ENCODE measurements around the gene PRDM16.

DNA sequence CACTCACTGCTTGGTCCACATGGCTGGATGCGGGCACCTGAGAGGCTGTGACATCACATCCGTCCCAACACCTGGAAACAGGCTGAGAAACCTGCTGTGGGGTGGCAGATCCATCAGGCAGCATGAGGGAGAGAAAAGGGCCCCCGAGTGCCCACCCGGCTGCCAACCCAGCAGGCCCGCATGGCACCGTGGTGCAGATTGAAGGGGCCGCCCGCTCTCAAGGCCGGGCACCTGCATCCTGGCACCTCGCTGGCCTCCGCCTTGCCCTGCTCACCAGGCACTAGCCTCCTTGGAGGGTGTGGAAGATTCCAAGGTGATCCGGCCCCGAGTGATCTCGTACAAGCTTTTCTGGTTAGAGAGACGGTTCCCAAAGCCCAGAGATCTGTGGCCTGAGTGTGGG is 110.5 kb downstream of the PRDM16 start:
- TF ChIP-seq, protein P1, sequence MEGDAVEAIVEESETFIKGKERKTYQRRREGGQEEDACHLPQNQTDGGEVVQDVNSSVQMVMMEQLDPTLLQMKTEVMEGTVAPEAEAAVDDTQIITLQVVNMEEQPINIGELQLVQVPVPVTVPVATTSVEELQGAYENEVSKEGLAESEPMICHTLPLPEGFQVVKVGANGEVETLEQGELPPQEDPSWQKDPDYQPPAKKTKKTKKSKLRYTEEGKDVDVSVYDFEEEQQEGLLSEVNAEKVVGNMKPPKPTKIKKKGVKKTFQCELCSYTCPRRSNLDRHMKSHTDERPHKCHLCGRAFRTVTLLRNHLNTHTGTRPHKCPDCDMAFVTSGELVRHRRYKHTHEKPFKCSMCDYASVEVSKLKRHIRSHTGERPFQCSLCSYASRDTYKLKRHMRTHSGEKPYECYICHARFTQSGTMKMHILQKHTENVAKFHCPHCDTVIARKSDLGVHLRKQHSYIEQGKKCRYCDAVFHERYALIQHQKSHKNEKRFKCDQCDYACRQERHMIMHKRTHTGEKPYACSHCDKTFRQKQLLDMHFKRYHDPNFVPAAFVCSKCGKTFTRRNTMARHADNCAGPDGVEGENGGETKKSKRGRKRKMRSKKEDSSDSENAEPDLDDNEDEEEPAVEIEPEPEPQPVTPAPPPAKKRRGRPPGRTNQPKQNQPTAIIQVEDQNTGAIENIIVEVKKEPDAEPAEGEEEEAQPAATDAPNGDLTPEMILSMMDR (IDR thresholded peaks at IDR 0.05; ENCODE audit: poor library complexity, severe bottlenecking) = no peak
- TF ChIP-seq, protein P2, sequence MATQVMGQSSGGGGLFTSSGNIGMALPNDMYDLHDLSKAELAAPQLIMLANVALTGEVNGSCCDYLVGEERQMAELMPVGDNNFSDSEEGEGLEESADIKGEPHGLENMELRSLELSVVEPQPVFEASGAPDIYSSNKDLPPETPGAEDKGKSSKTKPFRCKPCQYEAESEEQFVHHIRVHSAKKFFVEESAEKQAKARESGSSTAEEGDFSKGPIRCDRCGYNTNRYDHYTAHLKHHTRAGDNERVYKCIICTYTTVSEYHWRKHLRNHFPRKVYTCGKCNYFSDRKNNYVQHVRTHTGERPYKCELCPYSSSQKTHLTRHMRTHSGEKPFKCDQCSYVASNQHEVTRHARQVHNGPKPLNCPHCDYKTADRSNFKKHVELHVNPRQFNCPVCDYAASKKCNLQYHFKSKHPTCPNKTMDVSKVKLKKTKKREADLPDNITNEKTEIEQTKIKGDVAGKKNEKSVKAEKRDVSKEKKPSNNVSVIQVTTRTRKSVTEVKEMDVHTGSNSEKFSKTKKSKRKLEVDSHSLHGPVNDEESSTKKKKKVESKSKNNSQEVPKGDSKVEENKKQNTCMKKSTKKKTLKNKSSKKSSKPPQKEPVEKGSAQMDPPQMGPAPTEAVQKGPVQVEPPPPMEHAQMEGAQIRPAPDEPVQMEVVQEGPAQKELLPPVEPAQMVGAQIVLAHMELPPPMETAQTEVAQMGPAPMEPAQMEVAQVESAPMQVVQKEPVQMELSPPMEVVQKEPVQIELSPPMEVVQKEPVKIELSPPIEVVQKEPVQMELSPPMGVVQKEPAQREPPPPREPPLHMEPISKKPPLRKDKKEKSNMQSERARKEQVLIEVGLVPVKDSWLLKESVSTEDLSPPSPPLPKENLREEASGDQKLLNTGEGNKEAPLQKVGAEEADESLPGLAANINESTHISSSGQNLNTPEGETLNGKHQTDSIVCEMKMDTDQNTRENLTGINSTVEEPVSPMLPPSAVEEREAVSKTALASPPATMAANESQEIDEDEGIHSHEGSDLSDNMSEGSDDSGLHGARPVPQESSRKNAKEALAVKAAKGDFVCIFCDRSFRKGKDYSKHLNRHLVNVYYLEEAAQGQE (IDR thresholded peaks at IDR 0.05; ENCODE audit: borderline replicate concordance) = no peak
- TF ChIP-seq POLR2AphosphoS5 (IDR thresholded peaks at IDR 0.05) (no peak), EZH2 (IDR thresholded peaks at IDR 0.05; ENCODE audit: borderline replicate concordance, insufficient read depth, low read length, poor library complexity, severe bottlenecking) (no peak), EP300 (conservative IDR thresholded peaks at IDR 0.05; ENCODE audit: poor library complexity, severe bottlenecking) (no peak), RAD21 (conservative IDR thresholded peaks at IDR 0.05) (no peak), SMC3 (conservative IDR thresholded peaks at IDR 0.05; ENCODE audit: poor library complexity) (no peak), TAF1 (IDR thresholded peaks at IDR 0.05; ENCODE audit: low read depth) (no peak), MXI1 (conservative IDR thresholded peaks at IDR 0.05; ENCODE audit: poor library complexity, severe bottlenecking) (no peak)

Data from neural cell (in vitro differentiated cells).